ENCODE data around the gene CENPS. TPM values are rescaled to one million over a fixed set of nuclear protein-coding genes. Genes with fewer than 3 reads are reported as not detected.

Gene CENPS
- total RNA-seq, 1 donor from 2014 or later: 25.0 TPM

GRCh38 chr1:10490286-10490970 lies 60.2 kb downstream of the CENPS start:
- no peak for TF ChIP-seq CTCF (conservative IDR thresholded peaks at IDR 0.05; ENCODE audit: low read depth, low read length)

More at GRCh38 chr1:10490286-10490970, 60.2 kb downstream of the CENPS start:
- no peak overlapping the region for H3K4me3 ChIP-seq (ENCODE audit: low read depth, low read length)
- DNase-seq (ENCODE audit: low read depth): no peak

Other genes starting within 250 kb of the CENPS start
- 16.6 and 20.9 TPM in 2 replicates for gene KIF1B, start 219.9 kb upstream of the CENPS start, total RNA-seq
- 231 and 304 TPM in 2 replicates for gene PGD, start 31.4 kb upstream of the CENPS start, total RNA-seq
- not detected in 2 replicates for gene CORT, start 19.6 kb downstream of the CENPS start, total RNA-seq
- gene DFFA, start 42.1 kb downstream of the CENPS start, total RNA-seq: 49.5 and 55.4 TPM in 2 replicates
- 19.2 and 22.2 TPM in 2 replicates for gene PEX14, start 44.5 kb downstream of the CENPS start, total RNA-seq